ENCODE results near the gene BBS12. TPM values are rescaled to one million over a fixed set of nuclear protein-coding genes. Genes with fewer than 3 reads are reported as not detected.
A peak's percentile ranks its signal among the peaks of the same experiment; 100 is the strongest.
"Not testable (repeated sequence)": the region's sequence is repeated elsewhere in the genome, so short reads cannot be mapped to it uniquely, and the experiment has no call there.

The BBS12 gene
- total and polyA plus RNA-seq, 4 experiments from 2014 or later, result 1.7 to 4.1 (median 2.8) TPM

DNA sequence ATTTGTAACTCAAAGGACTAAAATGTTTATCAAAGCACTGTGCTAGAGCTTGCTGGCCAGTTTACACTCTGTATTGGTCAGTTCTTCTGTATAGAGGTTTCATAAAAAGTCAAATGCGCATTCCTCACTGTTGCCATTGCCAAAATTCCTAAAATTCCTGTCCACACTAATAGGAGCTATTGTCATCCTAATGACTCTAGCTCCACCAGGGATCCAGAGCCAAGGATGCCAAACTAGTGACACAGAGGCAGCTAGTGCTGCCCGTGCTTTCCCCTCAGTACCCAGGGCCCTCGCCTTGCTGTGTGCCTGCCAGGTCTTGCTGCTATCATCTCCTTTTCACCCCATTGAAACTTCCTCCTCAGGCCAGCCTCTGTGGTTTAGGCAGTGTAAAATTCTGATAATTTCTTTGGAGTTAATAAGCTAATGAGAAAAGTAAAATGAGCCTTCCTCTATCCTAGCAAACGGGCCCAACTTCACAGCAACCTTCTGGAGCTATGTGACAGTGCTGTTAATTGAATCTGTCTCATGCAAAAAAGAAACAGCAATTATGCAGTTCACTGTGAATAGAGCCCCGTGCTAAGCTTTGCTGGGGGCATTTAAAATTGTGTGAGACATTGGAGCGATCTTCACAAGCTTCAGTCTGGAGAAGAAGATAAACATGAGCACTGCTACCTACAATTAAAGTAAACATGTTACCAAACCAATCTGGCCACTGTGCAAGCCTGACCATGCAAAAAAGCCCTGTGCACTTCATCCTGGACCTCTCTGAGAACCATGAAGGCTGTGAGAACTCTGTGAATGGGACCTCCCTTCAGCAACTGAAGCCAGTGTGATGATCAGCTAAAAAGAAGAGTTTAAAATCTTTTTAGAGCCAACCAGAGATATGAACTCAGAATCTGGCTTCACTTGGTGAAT is 51.1 kb downstream of the BBS12 start:
- H3K9me3 ChIP-seq (ENCODE audit: control insufficient read depth in 1 of 2, low read length in 2 of 2), result no peaks in the 10 kb centered on the region
- Mint-ChIP-seq H3K4me3 (no peak overlapping the region), H3K9me3 (no peaks in the 10 kb centered on the region), H3K36me3 (no peaks in the 10 kb centered on the region), H3K27me3 (peaks cover 0 to 6% of the 10 kb centered on the region in 2 donors), H3K4me1 (peaks cover 0 to 12% (median 3%) of the 10 kb centered on the region in 4 donors), H3K27ac (no peak overlapping the region)
- ChIA-PET CTCF (ENCODE audit: partially characterized antibody) (no interaction called here), POLR2A (ENCODE audit: partially characterized antibody) (no interaction called here)
- no peaks in the 10 kb centered on the region for H3K4me1 ChIP-seq (ENCODE audit: insufficient read depth, low read length)
- no peak overlapping the region for H3K4me3 ChIP-seq (ENCODE audit: low read length in 2 of 2)
- DNase-seq, result no peak
- H3K27me3 ChIP-seq (ENCODE audit: insufficient read depth, low read length), result no peaks in the 10 kb centered on the region
- H3K27ac ChIP-seq (ENCODE audit: low read depth, low read length), result no peak overlapping the region
- no peaks in the 10 kb centered on the region for H3K36me3 ChIP-seq (ENCODE audit: insufficient read depth, low read length)
- intact Hi-C loops (cut with micrococcal nuclease), result no loop called here

DNA sequence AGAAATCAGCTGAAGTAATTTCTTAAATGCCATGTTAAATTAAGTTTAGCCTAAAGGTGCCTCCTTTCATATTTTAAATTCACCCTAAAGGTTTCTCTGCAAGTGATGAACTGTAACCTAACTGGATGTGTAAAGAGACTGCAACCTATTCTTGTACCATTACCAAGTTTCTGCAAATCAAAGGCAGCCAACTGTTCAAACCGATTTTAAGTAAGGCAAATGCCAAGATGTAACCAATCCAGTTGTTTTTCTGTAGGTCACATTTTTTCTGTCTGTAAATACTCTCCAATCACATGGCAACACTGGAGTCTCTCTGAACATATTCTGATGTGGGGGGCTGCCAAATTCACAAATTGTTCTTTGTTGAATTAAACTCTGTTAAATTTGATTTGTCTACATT is 51.8 kb downstream of the BBS12 start:
- POLR2A ChIA-PET (ENCODE audit: partially characterized antibody), result no interaction called here
- DNase-seq, result no peak
- H3K4me1 ChIP-seq (ENCODE audit: insufficient read depth, low read length), result no peaks in the 10 kb centered on the region
- Mint-ChIP-seq H3K27me3 (peaks cover 0 to 6% of the 10 kb centered on the region in 2 donors), H3K36me3 (no peaks in the 10 kb centered on the region), H3K4me3 (no peak overlapping the region), H3K4me1 (peaks cover 0 to 12% (median 3%) of the 10 kb centered on the region in 4 donors), H3K9me3 (no peaks in the 10 kb centered on the region), H3K27ac (no peak overlapping the region)
- no peak overlapping the region for H3K27ac ChIP-seq (ENCODE audit: low read depth, low read length)
- intact Hi-C loops (cut with micrococcal nuclease), result no loop called here
- no peak overlapping the region for H3K4me3 ChIP-seq (ENCODE audit: low read length in 2 of 2)
- no peaks in the 10 kb centered on the region for H3K36me3 ChIP-seq (ENCODE audit: insufficient read depth, low read length)
- no peaks in the 10 kb centered on the region for H3K27me3 ChIP-seq (ENCODE audit: insufficient read depth, low read length)
- H3K9me3 ChIP-seq (ENCODE audit: control insufficient read depth in 1 of 2, low read length in 2 of 2), result no peaks in the 10 kb centered on the region
- CTCF ChIA-PET (ENCODE audit: partially characterized antibody), result no interaction called here

DNA sequence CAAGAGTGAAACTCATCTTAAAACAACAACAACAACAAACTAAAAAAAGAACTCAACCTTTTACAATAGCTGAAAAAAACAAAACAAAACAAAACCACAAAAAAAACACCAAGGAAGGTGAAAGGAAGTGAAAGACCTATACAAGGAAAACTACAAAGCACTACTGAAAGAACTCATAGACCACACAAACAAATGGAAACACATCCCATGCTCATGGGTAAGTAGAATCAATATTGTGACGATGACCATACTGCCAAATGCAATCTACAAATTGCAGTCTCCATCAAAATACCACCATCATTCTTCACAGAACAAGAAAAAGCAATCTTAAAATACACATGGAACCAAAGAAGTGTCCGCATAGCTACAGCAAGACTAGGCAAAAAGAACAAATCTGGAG is 52.6 kb downstream of the BBS12 start:
- Histone ChIP-seq H3K4me3 (ENCODE audit: low read length in 2 of 2) (no peak overlapping the region), H3K27ac (ENCODE audit: low read depth, low read length) (no peak overlapping the region), H3K9me3 (ENCODE audit: control insufficient read depth in 1 of 2, low read length in 2 of 2) (no peaks in the 10 kb centered on the region), H3K36me3 (ENCODE audit: insufficient read depth, low read length) (no peaks in the 10 kb centered on the region), H3K4me1 (ENCODE audit: insufficient read depth, low read length) (no peaks in the 10 kb centered on the region), H3K27me3 (ENCODE audit: insufficient read depth, low read length) (no peaks in the 10 kb centered on the region)
- peaks cover 0 to 12% (median 4%) of the 10 kb centered on the region in 4 donors for H3K4me1 Mint-ChIP-seq
- H3K27ac Mint-ChIP-seq, result peak overlapping the region in 1 of 7 donors; percentile 53
- POLR2A ChIA-PET (ENCODE audit: partially characterized antibody), result no interaction called here
- H3K27me3 Mint-ChIP-seq, result peaks cover 0 to 5% of the 10 kb centered on the region in 2 donors
- CTCF ChIA-PET (ENCODE audit: partially characterized antibody), result no interaction called here
- H3K9me3 Mint-ChIP-seq, result no peaks in the 10 kb centered on the region
- H3K36me3 Mint-ChIP-seq, result no peaks in the 10 kb centered on the region
- intact Hi-C loops (cut with micrococcal nuclease), result no loop called here
- DNase-seq, result no peak
- no peak overlapping the region for H3K4me3 Mint-ChIP-seq

DNA sequence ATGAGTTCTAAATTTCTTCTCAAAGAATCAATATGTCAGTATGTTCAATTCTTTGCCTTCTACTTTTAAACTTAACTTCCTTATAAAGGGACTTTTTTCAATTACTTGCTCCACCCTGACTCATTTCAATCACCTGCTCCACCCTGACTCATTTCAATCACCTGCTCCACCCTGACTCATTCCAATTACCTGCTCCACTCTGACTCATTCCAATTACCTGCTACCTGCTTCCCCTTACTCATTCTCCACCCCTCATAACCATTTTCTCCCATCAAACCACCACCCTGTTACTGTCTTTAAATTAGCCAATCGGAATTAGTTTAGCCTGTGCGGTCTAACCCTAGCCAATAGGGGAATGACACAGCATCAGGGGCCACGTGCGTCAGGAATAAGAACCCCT is 53.8 kb downstream of the BBS12 start:
- H3K27me3 ChIP-seq (ENCODE audit: insufficient read depth, low read length); H3K27ac ChIP-seq (ENCODE audit: low read depth, low read length); H3K4me3 ChIP-seq (ENCODE audit: low read length in 2 of 2); intact Hi-C loops (cut with micrococcal nuclease); H3K9me3 Mint-ChIP-seq; CTCF ChIA-PET (ENCODE audit: partially characterized antibody); H3K9me3 ChIP-seq (ENCODE audit: control insufficient read depth in 1 of 2, low read length in 2 of 2); H3K27me3 Mint-ChIP-seq; POLR2A ChIA-PET (ENCODE audit: partially characterized antibody); H3K4me1 ChIP-seq (ENCODE audit: insufficient read depth, low read length); H3K36me3 Mint-ChIP-seq; DNase-seq; H3K36me3 ChIP-seq (ENCODE audit: insufficient read depth, low read length); H3K27ac Mint-ChIP-seq: not testable (repeated sequence)
- peaks cover 0 to 12% (median 4%) of the 10 kb centered on the region in 4 donors for H3K4me1 Mint-ChIP-seq
- peak overlapping the region in 1 of 8 donors; percentile 18 for H3K4me3 Mint-ChIP-seq

DNA sequence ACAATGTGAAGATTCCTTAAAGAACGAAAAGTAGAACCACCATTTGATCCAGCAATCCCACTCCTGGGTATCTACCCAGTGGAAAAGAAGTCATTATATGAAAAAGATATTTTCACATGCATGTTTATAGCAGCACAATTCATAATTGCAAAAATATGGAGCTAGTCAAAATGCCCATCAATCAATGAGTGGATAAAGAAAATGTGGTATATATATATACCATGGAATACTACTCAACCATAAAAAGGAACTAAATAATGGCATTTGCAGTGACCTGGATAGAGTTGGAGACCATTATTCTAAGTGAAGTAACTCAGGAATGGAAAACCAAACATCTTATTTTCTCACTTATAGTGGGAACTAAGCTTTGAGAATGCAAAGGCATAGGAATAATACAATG is 54.4 kb downstream of the BBS12 start:
- H3K36me3 ChIP-seq (ENCODE audit: insufficient read depth, low read length); DNase-seq; H3K27me3 Mint-ChIP-seq; H3K4me1 ChIP-seq (ENCODE audit: insufficient read depth, low read length); H3K9me3 Mint-ChIP-seq; CTCF ChIA-PET (ENCODE audit: partially characterized antibody); H3K27ac ChIP-seq (ENCODE audit: low read depth, low read length); H3K27me3 ChIP-seq (ENCODE audit: insufficient read depth, low read length); H3K36me3 Mint-ChIP-seq; H3K9me3 ChIP-seq (ENCODE audit: control insufficient read depth in 1 of 2, low read length in 2 of 2); H3K27ac Mint-ChIP-seq; intact Hi-C loops (cut with micrococcal nuclease); POLR2A ChIA-PET (ENCODE audit: partially characterized antibody); H3K4me3 Mint-ChIP-seq; H3K4me3 ChIP-seq (ENCODE audit: low read length in 2 of 2): not testable (repeated sequence)
- peaks cover 0 to 12% (median 4%) of the 10 kb centered on the region in 4 donors for H3K4me1 Mint-ChIP-seq

DNA sequence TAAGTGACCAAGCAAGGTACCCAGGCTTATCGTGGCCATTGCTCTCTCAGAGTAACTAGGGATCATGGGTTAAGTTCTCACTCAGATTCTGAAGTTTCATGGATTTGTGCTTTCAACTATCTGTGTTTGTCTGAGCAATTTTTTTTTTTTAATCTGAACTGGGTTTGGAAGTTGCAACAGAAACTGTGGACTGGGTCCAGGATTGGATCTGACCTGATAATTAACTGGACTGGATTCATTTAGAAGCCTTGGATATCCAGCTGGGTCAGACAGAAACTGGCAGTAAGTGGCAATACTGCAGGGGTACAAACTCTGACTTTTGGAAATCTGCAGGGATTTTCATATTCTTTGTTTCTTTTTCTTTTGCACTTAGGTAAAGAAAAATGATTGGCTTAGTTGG is 55.4 kb downstream of the BBS12 start:
- Mint-ChIP-seq H3K9me3 (no peaks in the 10 kb centered on the region), H3K4me1 (peaks cover 0 to 12% (median 4%) of the 10 kb centered on the region in 4 donors), H3K27me3 (peaks cover 0 to 4% of the 10 kb centered on the region in 2 donors), H3K4me3 (no peak overlapping the region), H3K36me3 (no peaks in the 10 kb centered on the region), H3K27ac (no peak overlapping the region)
- CTCF ChIA-PET (ENCODE audit: partially characterized antibody), result interaction anchor here (1.3 kb wide), 1 partner anchor 11 kb away, joined by 3 read pairs; no protein-coding TSS in a partner anchor
- POLR2A ChIA-PET (ENCODE audit: partially characterized antibody), result no interaction called here
- DNase-seq, result no peak
- Histone ChIP-seq H3K4me1 (ENCODE audit: insufficient read depth, low read length) (no peaks in the 10 kb centered on the region), H3K9me3 (ENCODE audit: control insufficient read depth in 1 of 2, low read length in 2 of 2) (no peaks in the 10 kb centered on the region), H3K4me3 (ENCODE audit: low read length in 2 of 2) (no peak overlapping the region), H3K36me3 (ENCODE audit: insufficient read depth, low read length) (no peaks in the 10 kb centered on the region), H3K27ac (ENCODE audit: low read depth, low read length) (no peak overlapping the region), H3K27me3 (ENCODE audit: insufficient read depth, low read length) (no peaks in the 10 kb centered on the region)
- intact Hi-C loops (cut with micrococcal nuclease), result no loop called here

DNA sequence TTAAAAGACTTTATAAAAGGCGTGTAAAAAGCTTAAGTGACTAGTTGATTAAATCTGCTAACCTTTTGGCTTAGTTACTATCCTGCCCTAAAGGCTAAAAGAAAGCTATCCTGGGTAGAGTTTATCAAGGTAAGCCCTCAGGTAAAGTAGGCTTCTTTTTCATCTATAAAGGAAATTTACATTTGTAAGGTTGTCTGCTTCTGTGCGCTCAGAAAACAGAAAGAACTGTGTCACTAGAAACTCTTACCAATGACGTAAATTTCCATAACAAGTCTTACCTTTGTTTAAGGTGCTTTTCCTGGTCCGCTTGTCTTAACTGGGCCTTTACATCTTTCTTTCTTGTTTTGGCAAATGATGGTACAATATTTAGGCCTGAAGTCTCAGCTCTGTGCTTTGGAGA is 56.4 kb downstream of the BBS12 start:
- no peak for DNase-seq
- Histone ChIP-seq H3K27ac (ENCODE audit: low read depth, low read length) (no peak overlapping the region), H3K27me3 (ENCODE audit: insufficient read depth, low read length) (no peaks in the 10 kb centered on the region), H3K4me1 (ENCODE audit: insufficient read depth, low read length) (no peaks in the 10 kb centered on the region), H3K36me3 (ENCODE audit: insufficient read depth, low read length) (no peaks in the 10 kb centered on the region), H3K4me3 (ENCODE audit: low read length in 2 of 2) (no peak overlapping the region), H3K9me3 (ENCODE audit: control insufficient read depth in 1 of 2, low read length in 2 of 2) (no peaks in the 10 kb centered on the region)
- intact Hi-C loops (cut with micrococcal nuclease), result no loop called here
- Mint-ChIP-seq H3K4me3 (no peak overlapping the region), H3K9me3 (no peaks in the 10 kb centered on the region), H3K27me3 (no peaks in the 10 kb centered on the region), H3K4me1 (peaks cover 0 to 12% (median 4%) of the 10 kb centered on the region in 4 donors), H3K36me3 (no peaks in the 10 kb centered on the region), H3K27ac (no peak overlapping the region)
- ChIA-PET POLR2A (ENCODE audit: partially characterized antibody) (no interaction called here), CTCF (ENCODE audit: partially characterized antibody) (interaction anchor here (0.6 to 1.6 kb wide), 3 partner anchors 8 to 193 kb away, joined by 3 to 4 read pairs (median 3); no protein-coding TSS in a partner anchor)

All from CD4-positive, alpha-beta memory T cell (primary cell).